Ovary (tissue), 9 donors: ENCODE results near the gene PASK. TPM values are rescaled to one million over a fixed set of nuclear protein-coding genes. Genes with fewer than 3 reads are reported as not detected.

Source experiments
- DNase-seq, 5 donors: peaks; one replicate each; pipeline ENCODE4 v3.0.0-alpha.2; 2019 to 2020
- H3K27ac ChIP-seq, 2 donors: fragments of 200-600 bp; one replicate each; pipeline versions ENCODE4 v1.5.1 to v1.8.0; 2019 to 2022
- H3K27me3 ChIP-seq: fragments of 200-600 bp; one replicate; pipeline ENCODE4 v1.8.0; 2022
- H3K36me3 ChIP-seq: fragments of 200-600 bp; sonication (generic); one replicate; pipeline ENCODE4 v1.5.1; 2019
- H3K4me1 ChIP-seq: one replicate; pipeline ENCODE4 v1.8.1; 2013; ENCODE audit warnings: mild to moderate bottlenecking, moderate library complexity; ENCODE audit not compliant: insufficient read depth
- H3K4me3 ChIP-seq: fragments of 200-600 bp; sonication (generic); one replicate; pipeline ENCODE4 v1.5.1; 2017
- H3K9me3 ChIP-seq, 2 donors: fragments of 200-600 bp in 1 of 2; sonication (generic) in 1 of 2; one replicate each; pipeline versions ENCODE4 v1.5.1 to v1.8.1; 2013 to 2019; ENCODE audit warnings: mild to moderate bottlenecking in 1 of 2, moderate library complexity in 1 of 2
- CTCF ChIP-seq, 3 donors: fragments of 450-650 bp in 2 of 3; fragments of 200-600 bp in 1 of 3; IDR thresholded peaks; one replicate each; pipeline versions ENCODE4 v1.5.1 to v1.8.0; 2016 to 2022; ENCODE audit warnings: antibody characterized with exemption in 3 of 3, mild to moderate bottlenecking in 1 of 3
- EP300 ChIP-seq: sonication (generic); formaldehyde crosslinking; IDR thresholded peaks from one replicate; pipeline ENCODE4 v1.6.1; 2017; ENCODE audit warnings: antibody characterized with exemption
- POLR2A ChIP-seq: fragments of 450-650 bp; IDR thresholded peaks from one replicate; pipeline ENCODE4 v1.6.1; 2017; ENCODE audit warnings: antibody characterized with exemption, mild to moderate bottlenecking, moderate library complexity
- WGBS, 3 donors: extraction: QIAGEN DNeasy Blood & Tissue Kit in 1 of 3; methylation state at CpG; one replicate each; pipeline versions ENCODE4 v1.1.5 to v1.1.7; 2013 to 2017; 5-methylcytosine and 5-hydroxymethylcytosine counted together
- intact Hi-C, 4 donors: fragments of 100-400 bp; cut with DNase I; formaldehyde crosslinking; loops; one replicate each; pipeline versions ENCODE4 v1.11.0 to v1.15.1; 2022 to 2023
- polyA plus RNA-seq, 2 donors: library from polyadenylated mRNA; stranded (reverse); fragments of 200-250 nt in 1 of 2; fragments of 350-450 nt in 1 of 2; fragmentation: Illumina TruSeq in 1 of 2; extraction: RNeasy Lipid Tissue Mini Kit (QIAGEN cat#74804) in 1 of 2; gene quantifications; one replicate each; pipeline ENCODE4 v1.2.3, GENCODE V29; 2013 to 2014
- total RNA-seq, 7 donors: library from RNA; depleted of rRNA in 2 of 7; stranded (reverse); fragments of >200 nt in 2 of 7; fragmentation: NEBNext Ultra II Directional in 3 of 7; extraction: Animal tissue kit (Norgen Biotek cat#: 25700) in 3 of 7; gene quantifications; one replicate each; pipeline versions ENCODE4 v1.1.0 to v1.2.4, GENCODE V29; 2016 to 2023
- donor health status: DM: no; HTN: no; CAD: no; lungs with moderate emphysema.
- donor health status: DM: no; HTN: no; CAD: no.
- donor health status: Bipolar disorder and iron deficiency.
- donor health status: DM: yes; HTN: yes; CAD: no.
- donor health status: DM: no; HTN: no; CAD: no.
- donor health status: DM: yes; HTN: yes; CAD: no.

Gene PASK
- total and polyA plus RNA-seq, 9 donors, result 2.4 to 13.4 (median 7.4) TPM

- no peak overlapping the region for H3K4me3 ChIP-seq
- intact Hi-C loops, result no loop called here
- no peaks in the 10 kb centered on the region for H3K9me3 ChIP-seq
- H3K27me3 ChIP-seq, result no peaks in the 10 kb centered on the region
- no peaks in the 10 kb centered on the region for H3K4me1 ChIP-seq
- WGBS, 3 donors, result 79 to 81% (median 80%) methylated on average over 12 of the region's 12 CpGs
- TF ChIP-seq EP300, result no peak
- no peak for TF ChIP-seq POLR2A
- TF ChIP-seq CTCF (IDR thresholded peaks at IDR 0.05), result no peak
- H3K27ac ChIP-seq, result no peak overlapping the region
- peak in 1 of 5 donors; percentile 15 for DNase-seq
- no peaks in the 10 kb centered on the region for H3K36me3 ChIP-seq
Measured at GRCh38 chr2:241129086-241129871, 20.0 kb downstream of the PASK start.

GRCh38 chr2:241128266-241128665 is 21.0 kb downstream of the PASK start:
- H3K36me3 ChIP-seq, result no peaks in the 10 kb centered on the region
- H3K9me3 ChIP-seq, result no peaks in the 10 kb centered on the region
- WGBS, 3 donors, result 94 to 97% (median 95%) methylated on average over 8 of the region's 8 CpGs
- no peaks in the 10 kb centered on the region for H3K27me3 ChIP-seq
- no peak for TF ChIP-seq POLR2A
- no peak for TF ChIP-seq CTCF (IDR thresholded peaks at IDR 0.05)
- no peak for TF ChIP-seq EP300
- peak in 1 of 5 donors; percentile 14 for DNase-seq
- intact Hi-C loops, result no loop called here
- H3K4me1 ChIP-seq, result no peaks in the 10 kb centered on the region
- no peak overlapping the region for H3K27ac ChIP-seq
- H3K4me3 ChIP-seq, result no peak overlapping the region

- Histone ChIP-seq H3K4me3 (no peak overlapping the region), H3K9me3 (no peaks in the 10 kb centered on the region), H3K27ac (no peak overlapping the region), H3K27me3 (no peaks in the 10 kb centered on the region), H3K4me1 (no peaks in the 10 kb centered on the region), H3K36me3 (no peaks in the 10 kb centered on the region)
- DNase-seq, result peak in 1 of 5 donors; percentile 24
- 95 to 97% (median 95%) methylated on average over 15 to 18 of the region's 18 CpGs for WGBS, 3 donors
- intact Hi-C loops, result no loop called here
- TF ChIP-seq POLR2A (no peak), EP300 (no peak), CTCF (IDR thresholded peaks at IDR 0.05) (no peak)
Measured at GRCh38 chr2:241126771-241127202, 22.5 kb downstream of the PASK start.

DNA sequence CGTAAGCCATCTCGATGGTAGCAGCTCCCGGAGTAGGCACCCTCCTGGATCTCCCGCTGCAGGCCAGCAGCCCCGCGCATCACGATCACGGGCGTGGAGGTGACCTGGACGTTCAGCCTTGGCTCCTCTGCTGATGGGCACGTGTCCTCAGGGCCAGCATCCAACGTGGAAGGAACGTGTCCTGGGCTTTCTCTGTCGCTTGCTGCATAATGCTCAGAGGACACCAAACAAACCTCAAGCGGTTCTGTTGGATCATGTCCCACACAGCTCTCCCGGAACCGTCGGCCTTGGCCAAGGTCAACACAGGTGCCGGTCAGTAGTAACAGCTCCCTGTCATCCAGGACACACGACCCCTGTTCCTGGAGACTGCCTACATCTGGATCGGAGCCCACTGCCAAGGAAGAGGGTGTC is 23.1 kb downstream of the PASK start:
- Histone ChIP-seq H3K4me1 (no peaks in the 10 kb centered on the region), H3K36me3 (no peaks in the 10 kb centered on the region), H3K4me3 (no peak overlapping the region), H3K9me3 (no peaks in the 10 kb centered on the region), H3K27ac (no peak overlapping the region), H3K27me3 (no peaks in the 10 kb centered on the region)
- peak in 1 of 5 donors; percentile 28 for DNase-seq
- intact Hi-C loops, result no loop called here
- no peak for TF ChIP-seq POLR2A
- no peak for TF ChIP-seq CTCF (IDR thresholded peaks at IDR 0.05)
- TF ChIP-seq EP300, result no peak
- 84 to 90% (median 86%) methylated on average over 21 of the region's 21 CpGs for WGBS, 3 donors
